Measurements from ENCODE around the gene FOXF1.

The FOXF1 gene

DNA sequence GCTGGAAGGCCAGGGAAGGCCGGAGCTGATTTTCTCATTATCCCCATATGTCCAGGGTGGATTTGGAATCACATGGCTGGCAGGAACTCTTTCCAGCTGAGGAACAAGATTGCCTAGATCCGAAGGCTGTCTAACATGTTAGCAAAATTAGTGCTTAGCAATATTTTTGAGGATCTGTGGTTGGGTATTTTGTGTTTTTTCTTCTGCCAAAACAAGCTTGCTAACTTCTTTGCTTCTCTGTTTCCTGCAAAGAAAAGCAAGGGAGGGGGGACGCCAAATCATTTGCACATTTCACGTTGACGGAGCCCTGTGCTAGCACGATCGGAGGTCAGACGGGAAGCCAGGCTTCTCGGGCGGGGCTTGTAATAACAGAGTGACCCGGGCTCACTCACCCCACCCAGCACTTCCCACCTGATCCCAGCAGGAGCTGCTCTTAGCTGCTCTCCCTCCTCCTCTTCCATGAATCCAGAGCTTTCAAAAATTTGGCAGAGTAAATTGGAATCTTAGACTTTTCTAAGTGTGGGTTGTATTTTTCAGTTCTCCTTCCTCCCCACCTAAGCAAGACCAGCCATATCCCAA, 33.3 kb upstream of the FOXF1 start:
- no peaks in the 10 kb centered on the region for H3K36me3 ChIP-seq (replicated peaks)
- peaks cover 32% of the 10 kb centered on the region for H3K27me3 ChIP-seq (replicated peaks)
- in situ Hi-C loops (cut with HindIII; ENCODE audit: low pct_ligation_motif_present, low sequenced_read_pairs), result no loop called here
- no peak overlapping the region for H3K27ac ChIP-seq
- TF ChIP-seq CTCF (IDR thresholded peaks at IDR 0.05; ENCODE audit: low read depth, low read length, missing control alignments), result no peak
- DNase-seq, result no peak
- no peak overlapping the region for H3K4me3 ChIP-seq (ENCODE audit: low read depth, low read length)

DNA sequence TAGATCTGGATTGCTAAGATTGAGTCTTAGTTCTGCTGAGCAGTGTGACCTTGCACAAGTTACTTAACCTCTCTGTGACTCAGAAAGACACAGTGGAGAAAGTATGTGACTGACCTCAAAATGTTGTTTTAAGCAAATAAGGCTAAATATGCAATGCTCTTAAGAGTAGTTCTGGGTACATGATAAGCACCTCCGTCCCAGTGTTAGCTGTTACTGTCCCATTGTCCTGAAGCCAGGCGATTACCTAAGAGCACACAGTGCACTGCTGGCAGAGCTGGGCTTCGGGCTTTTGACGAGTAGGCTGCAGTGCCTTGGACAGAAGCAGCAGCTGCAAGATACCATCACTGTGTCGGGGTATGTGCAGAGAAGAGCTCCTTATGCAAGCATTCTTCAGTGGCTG, 32.7 kb upstream of the FOXF1 start:
- in situ Hi-C loops (cut with HindIII; ENCODE audit: low pct_ligation_motif_present, low sequenced_read_pairs), result no loop called here
- peaks cover 32% of the 10 kb centered on the region for H3K27me3 ChIP-seq (replicated peaks)
- no peak overlapping the region for H3K27ac ChIP-seq
- H3K4me3 ChIP-seq (ENCODE audit: low read depth, low read length), result no peak overlapping the region
- TF ChIP-seq CTCF (IDR thresholded peaks at IDR 0.05; ENCODE audit: low read depth, low read length, missing control alignments), result no peak
- H3K36me3 ChIP-seq (replicated peaks), result no peaks in the 10 kb centered on the region
- DNase-seq, result no peak

DNA sequence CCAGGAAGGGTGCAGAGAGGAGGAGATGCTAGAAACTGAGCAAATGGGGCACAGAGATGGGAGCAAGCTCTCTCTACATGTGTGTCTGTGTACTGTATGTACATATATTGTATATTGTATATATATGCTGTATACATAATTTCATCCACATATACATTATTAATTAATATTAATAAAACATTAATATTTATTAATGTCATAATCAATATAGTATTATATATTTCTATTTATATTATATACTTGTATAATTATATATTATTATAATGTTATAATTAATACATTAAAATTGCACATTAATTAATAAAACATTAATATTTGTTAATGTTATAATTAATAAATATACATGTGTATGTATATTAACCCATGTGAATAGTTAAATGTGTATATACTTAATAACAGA, 31.5 kb upstream of the FOXF1 start:
- no peak for TF ChIP-seq CTCF (IDR thresholded peaks at IDR 0.05; ENCODE audit: low read depth, low read length, missing control alignments)
- Histone ChIP-seq H3K4me3 (ENCODE audit: low read depth, low read length) (no peak overlapping the region), H3K27me3 (replicated peaks) (peaks cover 32% of the 10 kb centered on the region), H3K27ac (no peak overlapping the region), H3K36me3 (replicated peaks) (no peaks in the 10 kb centered on the region)
- in situ Hi-C loops (cut with HindIII; ENCODE audit: low pct_ligation_motif_present, low sequenced_read_pairs), result no loop called here
- no peak for DNase-seq

DNA sequence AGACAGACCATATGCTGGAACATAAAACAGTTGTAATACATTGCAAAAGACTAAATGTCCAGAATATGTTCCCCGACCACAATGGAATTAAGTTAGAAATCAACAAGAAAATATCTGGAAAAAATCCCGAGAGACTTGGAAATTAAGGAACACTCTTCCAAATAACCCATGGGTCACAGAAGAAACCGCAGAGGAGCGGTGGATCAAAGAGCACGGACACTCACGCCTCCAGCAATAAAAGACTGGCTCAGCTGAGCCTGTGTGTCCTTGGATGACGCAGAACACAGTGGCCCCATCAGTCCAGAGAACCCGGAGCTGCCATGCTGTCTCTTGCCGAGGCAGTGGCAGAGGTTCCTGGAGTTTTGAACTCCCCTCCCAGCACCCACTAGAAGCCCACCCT, 30.9 kb upstream of the FOXF1 start:
- Histone ChIP-seq H3K4me3 (ENCODE audit: low read depth, low read length) (no peak overlapping the region), H3K27me3 (replicated peaks) (peaks cover 32% of the 10 kb centered on the region), H3K27ac (no peak overlapping the region), H3K36me3 (replicated peaks) (no peaks in the 10 kb centered on the region)
- no peak for TF ChIP-seq CTCF (IDR thresholded peaks at IDR 0.05; ENCODE audit: low read depth, low read length, missing control alignments)
- DNase-seq, result no peak
- in situ Hi-C loops (cut with HindIII; ENCODE audit: low pct_ligation_motif_present, low sequenced_read_pairs), result no loop called here

DNA sequence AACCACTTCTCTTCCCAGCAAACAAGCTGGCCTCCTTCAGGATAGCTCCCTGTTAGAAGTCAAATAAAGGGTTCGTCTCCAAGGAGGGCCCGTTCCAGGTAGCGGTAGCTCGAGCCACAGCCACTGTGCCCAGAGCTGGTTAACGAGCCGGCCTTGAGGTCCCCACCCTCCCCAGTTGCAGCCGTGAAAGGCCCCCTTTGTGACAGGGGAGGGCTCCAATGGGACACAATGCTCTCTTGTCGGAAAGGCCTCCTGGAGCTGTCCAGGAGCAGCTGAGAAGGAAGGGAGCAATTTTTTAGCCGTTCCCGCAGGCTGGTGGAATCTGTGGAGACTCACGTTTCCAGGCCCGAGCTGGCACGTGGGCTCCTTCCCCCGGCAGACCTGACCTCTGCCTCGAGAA, 29.9 kb upstream of the FOXF1 start:
- in situ Hi-C loops (cut with HindIII; ENCODE audit: low pct_ligation_motif_present, low sequenced_read_pairs), result no loop called here
- Histone ChIP-seq H3K4me3 (ENCODE audit: low read depth, low read length) (no peak overlapping the region), H3K27me3 (replicated peaks) (peaks cover 32% of the 10 kb centered on the region), H3K36me3 (replicated peaks) (no peaks in the 10 kb centered on the region), H3K27ac (no peak overlapping the region)
- no peak for TF ChIP-seq CTCF (IDR thresholded peaks at IDR 0.05; ENCODE audit: low read depth, low read length, missing control alignments)
- DNase-seq, result no peak

GRCh38 chr16:86481607-86482006, 28.7 kb upstream of the FOXF1 start:
- no peak for DNase-seq
- peaks cover 31% of the 10 kb centered on the region for H3K27me3 ChIP-seq (replicated peaks)
- H3K36me3 ChIP-seq (replicated peaks), result no peaks in the 10 kb centered on the region
- H3K4me3 ChIP-seq (ENCODE audit: low read depth, low read length), result no peak overlapping the region
- TF ChIP-seq CTCF (IDR thresholded peaks at IDR 0.05; ENCODE audit: low read depth, low read length, missing control alignments), result no peak
- in situ Hi-C loops (cut with HindIII; ENCODE audit: low pct_ligation_motif_present, low sequenced_read_pairs), result no loop called here
- H3K27ac ChIP-seq, result no peak overlapping the region

All from brain microvascular endothelial cell (primary cell).